ENCODE measurements around the gene SCCPDH.

SCCPDH gene

DNA sequence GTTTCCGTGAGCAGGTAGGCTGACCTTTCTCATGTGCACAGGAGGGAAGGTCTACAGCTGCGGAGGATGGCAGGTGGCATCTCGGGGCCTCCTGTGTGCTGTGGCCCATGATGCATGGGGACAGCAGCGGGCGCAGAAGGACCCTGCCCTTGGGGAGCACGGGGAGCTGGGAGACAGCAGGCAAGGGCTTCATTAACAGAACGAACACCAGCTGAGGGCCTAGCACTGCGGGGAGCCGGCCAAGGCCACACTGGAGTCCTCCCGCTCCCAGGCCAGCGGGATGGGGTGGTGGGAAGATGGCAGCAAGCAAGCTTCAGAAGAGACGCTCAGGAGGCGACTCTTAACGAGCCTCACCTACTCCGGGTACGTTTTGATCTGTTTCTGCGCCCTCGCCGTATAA is 66.6 kb downstream of the SCCPDH start (continued):
- TF ChIP-seq, protein P1, sequence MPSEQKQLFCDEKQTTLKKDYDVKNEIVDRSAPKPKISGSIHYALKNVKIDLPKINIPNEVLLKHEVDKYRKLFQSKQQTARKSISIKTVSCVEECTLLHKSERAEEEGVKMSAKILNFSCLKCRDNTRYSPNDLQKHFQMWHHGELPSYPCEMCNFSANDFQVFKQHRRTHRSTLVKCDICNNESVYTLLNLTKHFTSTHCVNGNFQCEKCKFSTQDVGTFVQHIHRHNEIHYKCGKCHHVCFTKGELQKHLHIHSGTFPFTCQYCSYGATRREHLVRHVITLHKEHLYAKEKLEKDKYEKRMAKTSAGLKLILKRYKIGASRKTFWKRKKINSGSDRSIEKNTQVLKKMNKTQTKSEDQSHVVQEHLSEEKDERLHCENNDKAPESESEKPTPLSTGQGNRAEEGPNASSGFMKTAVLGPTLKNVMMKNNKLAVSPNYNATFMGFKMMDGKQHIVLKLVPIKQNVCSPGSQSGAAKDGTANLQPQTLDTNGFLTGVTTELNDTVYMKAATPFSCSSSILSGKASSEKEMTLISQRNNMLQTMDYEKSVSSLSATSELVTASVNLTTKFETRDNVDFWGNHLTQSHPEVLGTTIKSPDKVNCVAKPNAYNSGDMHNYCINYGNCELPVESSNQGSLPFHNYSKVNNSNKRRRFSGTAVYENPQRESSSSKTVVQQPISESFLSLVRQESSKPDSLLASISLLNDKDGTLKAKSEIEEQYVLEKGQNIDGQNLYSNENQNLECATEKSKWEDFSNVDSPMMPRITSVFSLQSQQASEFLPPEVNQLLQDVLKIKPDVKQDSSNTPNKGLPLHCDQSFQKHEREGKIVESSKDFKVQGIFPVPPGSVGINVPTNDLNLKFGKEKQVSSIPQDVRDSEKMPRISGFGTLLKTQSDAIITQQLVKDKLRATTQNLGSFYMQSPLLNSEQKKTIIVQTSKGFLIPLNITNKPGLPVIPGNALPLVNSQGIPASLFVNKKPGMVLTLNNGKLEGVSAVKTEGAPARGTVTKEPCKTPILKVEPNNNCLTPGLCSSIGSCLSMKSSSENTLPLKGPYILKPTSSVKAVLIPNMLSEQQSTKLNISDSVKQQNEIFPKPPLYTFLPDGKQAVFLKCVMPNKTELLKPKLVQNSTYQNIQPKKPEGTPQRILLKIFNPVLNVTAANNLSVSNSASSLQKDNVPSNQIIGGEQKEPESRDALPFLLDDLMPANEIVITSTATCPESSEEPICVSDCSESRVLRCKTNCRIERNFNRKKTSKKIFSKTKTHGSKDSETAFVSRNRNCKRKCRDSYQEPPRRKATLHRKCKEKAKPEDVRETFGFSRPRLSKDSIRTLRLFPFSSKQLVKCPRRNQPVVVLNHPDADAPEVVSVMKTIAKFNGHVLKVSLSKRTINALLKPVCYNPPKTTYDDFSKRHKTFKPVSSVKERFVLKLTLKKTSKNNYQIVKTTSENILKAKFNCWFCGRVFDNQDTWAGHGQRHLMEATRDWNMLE (tag by site-specific recombination; conservative IDR thresholded peaks at IDR 0.05; ENCODE audit: low read depth) = no peak
- no peak for TF ChIP-seq OSR2 (tag by site-specific recombination; IDR thresholded peaks at IDR 0.05)
- TF ChIP-seq, protein P2, sequence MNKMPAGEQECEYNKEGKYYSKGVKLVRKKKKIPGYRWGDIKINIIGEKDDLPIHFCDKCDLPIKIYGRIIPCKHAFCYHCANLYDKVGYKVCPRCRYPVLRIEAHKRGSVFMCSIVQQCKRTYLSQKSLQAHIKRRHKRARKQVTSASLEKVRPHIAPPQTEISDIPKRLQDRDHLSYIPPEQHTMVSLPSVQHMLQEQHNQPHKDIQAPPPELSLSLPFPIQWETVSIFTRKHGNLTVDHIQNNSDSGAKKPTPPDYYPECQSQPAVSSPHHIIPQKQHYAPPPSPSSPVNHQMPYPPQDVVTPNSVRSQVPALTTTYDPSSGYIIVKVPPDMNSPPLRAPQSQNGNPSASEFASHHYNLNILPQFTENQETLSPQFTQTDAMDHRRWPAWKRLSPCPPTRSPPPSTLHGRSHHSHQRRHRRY (tag by site-specific recombination; IDR thresholded peaks at IDR 0.05) = no peak
- TF ChIP-seq ZNF624 (tag by site-specific recombination; IDR thresholded peaks at IDR 0.05) = no peak
- no peak for TF ChIP-seq ZNF24 (tag by site-specific recombination; IDR thresholded peaks at IDR 0.05)
- TF ChIP-seq, protein P3, sequence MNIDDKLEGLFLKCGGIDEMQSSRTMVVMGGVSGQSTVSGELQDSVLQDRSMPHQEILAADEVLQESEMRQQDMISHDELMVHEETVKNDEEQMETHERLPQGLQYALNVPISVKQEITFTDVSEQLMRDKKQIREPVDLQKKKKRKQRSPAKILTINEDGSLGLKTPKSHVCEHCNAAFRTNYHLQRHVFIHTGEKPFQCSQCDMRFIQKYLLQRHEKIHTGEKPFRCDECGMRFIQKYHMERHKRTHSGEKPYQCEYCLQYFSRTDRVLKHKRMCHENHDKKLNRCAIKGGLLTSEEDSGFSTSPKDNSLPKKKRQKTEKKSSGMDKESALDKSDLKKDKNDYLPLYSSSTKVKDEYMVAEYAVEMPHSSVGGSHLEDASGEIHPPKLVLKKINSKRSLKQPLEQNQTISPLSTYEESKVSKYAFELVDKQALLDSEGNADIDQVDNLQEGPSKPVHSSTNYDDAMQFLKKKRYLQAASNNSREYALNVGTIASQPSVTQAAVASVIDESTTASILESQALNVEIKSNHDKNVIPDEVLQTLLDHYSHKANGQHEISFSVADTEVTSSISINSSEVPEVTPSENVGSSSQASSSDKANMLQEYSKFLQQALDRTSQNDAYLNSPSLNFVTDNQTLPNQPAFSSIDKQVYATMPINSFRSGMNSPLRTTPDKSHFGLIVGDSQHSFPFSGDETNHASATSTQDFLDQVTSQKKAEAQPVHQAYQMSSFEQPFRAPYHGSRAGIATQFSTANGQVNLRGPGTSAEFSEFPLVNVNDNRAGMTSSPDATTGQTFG (tag by site-specific recombination; IDR thresholded peaks at IDR 0.05; ENCODE audit: borderline replicate concordance) = no peak
- TF ChIP-seq, protein P4, sequence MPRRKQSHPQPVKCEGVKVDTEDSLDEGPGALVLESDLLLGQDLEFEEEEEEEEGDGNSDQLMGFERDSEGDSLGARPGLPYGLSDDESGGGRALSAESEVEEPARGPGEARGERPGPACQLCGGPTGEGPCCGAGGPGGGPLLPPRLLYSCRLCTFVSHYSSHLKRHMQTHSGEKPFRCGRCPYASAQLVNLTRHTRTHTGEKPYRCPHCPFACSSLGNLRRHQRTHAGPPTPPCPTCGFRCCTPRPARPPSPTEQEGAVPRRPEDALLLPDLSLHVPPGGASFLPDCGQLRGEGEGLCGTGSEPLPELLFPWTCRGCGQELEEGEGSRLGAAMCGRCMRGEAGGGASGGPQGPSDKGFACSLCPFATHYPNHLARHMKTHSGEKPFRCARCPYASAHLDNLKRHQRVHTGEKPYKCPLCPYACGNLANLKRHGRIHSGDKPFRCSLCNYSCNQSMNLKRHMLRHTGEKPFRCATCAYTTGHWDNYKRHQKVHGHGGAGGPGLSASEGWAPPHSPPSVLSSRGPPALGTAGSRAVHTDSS (tag by site-specific recombination; IDR thresholded peaks at IDR 0.05) = no peak
- TF ChIP-seq, protein P5, sequence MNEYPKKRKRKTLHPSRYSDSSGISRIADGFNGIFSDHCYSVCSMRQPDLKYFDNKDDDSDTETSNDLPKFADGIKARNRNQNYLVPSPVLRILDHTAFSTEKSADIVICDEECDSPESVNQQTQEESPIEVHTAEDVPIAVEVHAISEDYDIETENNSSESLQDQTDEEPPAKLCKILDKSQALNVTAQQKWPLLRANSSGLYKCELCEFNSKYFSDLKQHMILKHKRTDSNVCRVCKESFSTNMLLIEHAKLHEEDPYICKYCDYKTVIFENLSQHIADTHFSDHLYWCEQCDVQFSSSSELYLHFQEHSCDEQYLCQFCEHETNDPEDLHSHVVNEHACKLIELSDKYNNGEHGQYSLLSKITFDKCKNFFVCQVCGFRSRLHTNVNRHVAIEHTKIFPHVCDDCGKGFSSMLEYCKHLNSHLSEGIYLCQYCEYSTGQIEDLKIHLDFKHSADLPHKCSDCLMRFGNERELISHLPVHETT (tag by site-specific recombination; IDR thresholded peaks at IDR 0.05) = no peak
- TF ChIP-seq ZNF211 (tag by site-specific recombination; IDR thresholded peaks at IDR 0.05; ENCODE audit: low read depth) = no peak
- TF ChIP-seq ZNF19 (tag by site-specific recombination; IDR thresholded peaks at IDR 0.05; ENCODE audit: low read depth) = no peak
- TF ChIP-seq BCL11A (tag by site-specific recombination; IDR thresholded peaks at IDR 0.05; ENCODE audit: low read depth) = no peak
- no peak for TF ChIP-seq ZNF146 (tag by site-specific recombination; IDR thresholded peaks at IDR 0.05)

DNA sequence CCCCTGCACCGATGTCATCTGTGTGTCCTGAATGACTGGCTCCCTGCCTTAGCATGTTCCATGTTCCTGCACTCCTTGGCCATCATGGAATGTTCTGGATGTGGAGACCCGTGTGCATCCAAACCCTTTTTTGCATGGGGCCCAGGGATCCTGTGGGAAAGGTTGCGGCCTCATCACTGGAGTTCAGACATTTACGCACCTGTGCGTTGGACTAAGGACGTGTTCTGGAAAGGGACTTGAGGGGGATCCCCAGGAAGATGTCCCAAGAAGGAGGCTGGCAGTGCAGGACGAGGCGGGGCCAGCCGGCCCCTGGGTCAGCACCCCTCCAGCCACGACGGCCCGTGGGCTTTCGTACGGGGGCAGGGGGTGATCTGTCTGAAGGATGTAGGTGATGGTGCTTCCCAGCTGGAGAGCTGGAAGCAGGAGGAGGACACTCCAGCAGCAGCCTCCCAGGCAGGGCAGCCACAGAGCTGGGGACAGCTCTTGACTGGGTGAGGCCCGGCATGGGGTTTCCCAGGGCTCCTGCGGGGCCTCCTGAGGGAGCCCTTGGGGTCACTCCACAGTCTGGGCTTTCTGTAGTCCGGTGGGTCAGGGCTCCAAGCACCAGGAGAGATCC is 67.2 kb downstream of the SCCPDH start:
- Histone ChIP-seq H3K9me3 (ENCODE audit: control insufficient read depth, insufficient read depth, low read depth, low read length) (no peaks in the 10 kb centered on the region), H3K4me3 (ENCODE audit: low read depth, low read length) (no peak overlapping the region), H3K4me1 (ENCODE audit: control insufficient read depth, insufficient read depth, low read length) (no peaks in the 10 kb centered on the region), H3K27ac (ENCODE audit: extremely low read depth, low read depth, low read length) (no peak overlapping the region), H3K36me3 (ENCODE audit: control insufficient read depth in 2 of 2, insufficient read depth in 1 of 2, low read length in 2 of 2) (no peaks in the 10 kb centered on the region)
- ChIA-PET POLR2A (no interaction called here), CTCF (no interaction called here)
- TF ChIP-seq ZNF37A (tag by site-specific recombination; IDR thresholded peaks at IDR 0.05) = no peak
- TF ChIP-seq, protein P6, sequence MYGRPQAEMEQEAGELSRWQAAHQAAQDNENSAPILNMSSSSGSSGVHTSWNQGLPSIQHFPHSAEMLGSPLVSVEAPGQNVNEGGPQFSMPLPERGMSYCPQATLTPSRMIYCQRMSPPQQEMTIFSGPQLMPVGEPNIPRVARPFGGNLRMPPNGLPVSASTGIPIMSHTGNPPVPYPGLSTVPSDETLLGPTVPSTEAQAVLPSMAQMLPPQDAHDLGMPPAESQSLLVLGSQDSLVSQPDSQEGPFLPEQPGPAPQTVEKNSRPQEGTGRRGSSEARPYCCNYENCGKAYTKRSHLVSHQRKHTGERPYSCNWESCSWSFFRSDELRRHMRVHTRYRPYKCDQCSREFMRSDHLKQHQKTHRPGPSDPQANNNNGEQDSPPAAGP (tag by site-specific recombination; IDR thresholded peaks at IDR 0.05) = no peak
- no peak for TF ChIP-seq ZNF19 (tag by site-specific recombination; IDR thresholded peaks at IDR 0.05; ENCODE audit: low read depth)
- no peak for TF ChIP-seq ZSCAN23 (tag by site-specific recombination; IDR thresholded peaks at IDR 0.05)
- TF ChIP-seq ZNF354C (tag by site-specific recombination; IDR thresholded peaks at IDR 0.05; ENCODE audit: borderline replicate concordance, low read depth) = no peak
- TF ChIP-seq ZNF792 (tag by site-specific recombination; IDR thresholded peaks at IDR 0.05) = no peak

Measured in HEK293 (cell line).